H1 (cell line): ENCODE measurements around the gene TSGA10IP. TPM values are rescaled to one million over a fixed set of nuclear protein-coding genes. Genes with fewer than 3 reads are reported as not detected.

Experiments used
- CTCF ChIA-PET: fragments of 300-600 bp; sonication (Branson Sonifier 250); formaldehyde crosslinking; loops from one replicate; lab custom pipeline; 2021; ENCODE audit not compliant: partially characterized antibody; lab: Charles Lee
- POLR2A ChIA-PET: fragments of 300-600 bp; sonication (Branson Sonifier 250); formaldehyde crosslinking; loops from one replicate; lab custom pipeline; 2021; ENCODE audit warnings: inconsistent platforms; ENCODE audit not compliant: partially characterized antibody; lab: Charles Lee
- DNase-seq, 2 experiments: peaks; one replicate each; pipeline versions ENCODE4 v3.0.0 to v3.0.0-alpha.2; 2010 to 2022; ENCODE audit warnings: low spot score in 2 of 2, low read depth in 1 of 2, mixed read lengths in 1 of 2
- FAIRE-seq: peaks from 2 replicates; lab custom pipeline; 2011; peaks lifted over from hg19 to GRCh38; lab: Jason Lieb, UNC
- H2AFZ ChIP-seq: 2 replicates; pipeline ENCODE4 v1.8.1; 2012; ENCODE audit warnings: low read length, inconsistent platforms
- H2AK5ac ChIP-seq: 2 replicates; pipeline ENCODE4 v1.6.1; 2013; ENCODE audit warnings: low read depth, low read length
- H2BK120ac ChIP-seq: replicated peaks from 2 replicates; pipeline ENCODE3; 2013; ENCODE audit warnings: low read depth, low read length, inconsistent platforms
- H2BK12ac ChIP-seq: 2 replicates; pipeline ENCODE4 v1.6.1; 2013; ENCODE audit warnings: low read depth, low read length
- H2BK15ac ChIP-seq: 2 replicates; pipeline ENCODE4 v1.6.1; 2013; ENCODE audit warnings: low read length
- H2BK20ac ChIP-seq: 2 replicates; pipeline ENCODE4 v1.6.1; 2013; ENCODE audit warnings: low read length
- H2BK5ac ChIP-seq: 2 replicates; pipeline ENCODE4 v1.6.1; 2013; ENCODE audit warnings: low read depth, low read length
- H3K14ac ChIP-seq: 2 replicates; pipeline ENCODE4 v1.6.1; 2013; ENCODE audit warnings: inconsistent platforms; ENCODE audit not compliant: insufficient read length
- H3K18ac ChIP-seq: 2 replicates; pipeline ENCODE4 v1.6.1; 2013; ENCODE audit warnings: low read length; ENCODE audit errors: extremely low read depth
- H3K23ac ChIP-seq: 2 replicates; pipeline ENCODE4 v1.6.1; 2013; ENCODE audit warnings: inconsistent platforms; ENCODE audit not compliant: insufficient read length
- H3K23me2 ChIP-seq: 2 replicates; pipeline ENCODE4 v1.6.1; 2013; ENCODE audit warnings: low read depth, low read length
- H3K27ac ChIP-seq: 2 replicates; pipeline ENCODE4 v1.6.1; 2011; ENCODE audit warnings: low read depth, low read length, inconsistent platforms
- H3K27me3 ChIP-seq, 4 experiments: replicated peaks in 1 of 4; 1 replicate in 1 of 4; 2 replicates in 3 of 4; pipeline versions ENCODE4 v1.6.1 to v1.8.1; 2011 to 2013; ENCODE audit warnings: low read length in 3 of 4, mild to moderate bottlenecking in 3 of 4, inconsistent platforms in 2 of 4, mixed read lengths in 2 of 4, moderate library complexity in 1 of 4; ENCODE audit not compliant: control insufficient read depth in 3 of 4, insufficient read depth in 3 of 4; ENCODE audit errors: extremely low read depth in 1 of 4
- H3K36me3 ChIP-seq, 4 experiments: 2 replicates each; pipeline versions ENCODE4 v1.6.1 to v1.8.1; 2011 to 2013; ENCODE audit warnings: mild to moderate bottlenecking in 4 of 4, low read length in 3 of 4, moderate library complexity in 2 of 4, control low read depth in 1 of 4, inconsistent platforms in 1 of 4; ENCODE audit not compliant: insufficient read depth in 4 of 4, control insufficient read depth in 2 of 4
- H3K4ac ChIP-seq: replicated peaks from 2 replicates; pipeline ENCODE3; 2013; ENCODE audit warnings: low read length, low read depth, mixed read lengths, inconsistent platforms; ENCODE audit not compliant: insufficient read length
- H3K4me1 ChIP-seq, 4 experiments: replicated peaks in 1 of 4; 1 replicate in 1 of 4; 2 replicates in 3 of 4; pipeline versions ENCODE4 v1.6.1 to v1.8.1; 2011 to 2013; ENCODE audit warnings: low read length in 3 of 4, inconsistent platforms in 2 of 4, mixed read lengths in 1 of 4; ENCODE audit not compliant: insufficient read depth in 4 of 4, control insufficient read depth in 3 of 4
- H3K4me2 ChIP-seq, 2 experiments: 2 replicates each; pipeline versions ENCODE4 v1.6.1 to v1.8.1; 2011 to 2013; ENCODE audit warnings: low read depth in 2 of 2, low read length in 2 of 2, control low read depth in 1 of 2, inconsistent platforms in 1 of 2, mild to moderate bottlenecking in 1 of 2; ENCODE audit not compliant: insufficient read depth in 1 of 2
- H3K4me3 ChIP-seq, 4 experiments: fragments of 200-600, 300-600 bp in 1 of 4; sonication (generic), shearing (Covaris generic), sonication (Bioruptor Twin) in 1 of 4; 2 replicates each; pipeline versions ENCODE4 v1.5.1 to v1.8.1; 2011 to 2016; ENCODE audit warnings: low read length in 4 of 4, low read depth in 3 of 4, control low read depth in 2 of 4, inconsistent platforms in 2 of 4, mild to moderate bottlenecking in 2 of 4, mixed read lengths in 1 of 4, moderate library complexity in 1 of 4; ENCODE audit not compliant: insufficient read depth in 2 of 4; ENCODE audit errors: extremely low read depth in 1 of 4
- H3K56ac ChIP-seq: replicated peaks from 2 replicates; pipeline ENCODE3; 2013; ENCODE audit warnings: low read depth, mild to moderate bottlenecking, mixed read lengths, low read length, inconsistent platforms; ENCODE audit not compliant: insufficient read length
- H3K79me1 ChIP-seq: 2 replicates; pipeline ENCODE4 v1.6.1; 2013; ENCODE audit warnings: low read depth, low read length, control low read depth
- H3K79me2 ChIP-seq, 2 experiments: 2 replicates each; pipeline versions ENCODE4 v1.6.1 to v1.8.1; 2012 to 2013; ENCODE audit warnings: low read length in 2 of 2, mild to moderate bottlenecking in 2 of 2, inconsistent platforms in 1 of 2; ENCODE audit not compliant: insufficient read depth in 2 of 2, control insufficient read depth in 1 of 2
- H3K9ac ChIP-seq, 4 experiments: replicated peaks in 1 of 4; 1 replicate in 1 of 4; 2 replicates in 3 of 4; pipeline versions ENCODE4 v1.6.1 to v1.8.1; 2011 to 2013; ENCODE audit warnings: low read depth in 3 of 4, low read length in 3 of 4, control low read depth in 2 of 4, mild to moderate bottlenecking in 2 of 4, moderate library complexity in 2 of 4, inconsistent platforms in 1 of 4; ENCODE audit errors: extremely low read depth in 1 of 4
- H3K9me3 ChIP-seq, 2 experiments: 2 replicates each; pipeline versions ENCODE4 v1.6.1 to v1.8.1; 2012 to 2013; ENCODE audit warnings: mild to moderate bottlenecking in 2 of 2, moderate library complexity in 2 of 2, control low read depth in 1 of 2, inconsistent platforms in 1 of 2, low read depth in 1 of 2, low read length in 1 of 2, mixed read lengths in 1 of 2; ENCODE audit not compliant: insufficient read depth in 2 of 2
- H4K20me1 ChIP-seq, 2 experiments: replicated peaks in 1 of 2; 2 replicates each; pipeline versions ENCODE3 to v1.8.1; 2011 to 2013; ENCODE audit warnings: inconsistent platforms in 2 of 2, low read length in 2 of 2, mild to moderate bottlenecking in 1 of 2; ENCODE audit not compliant: insufficient read depth in 2 of 2, control insufficient read depth in 1 of 2
- H4K5ac ChIP-seq: 2 replicates; pipeline ENCODE4 v1.6.1; 2013; ENCODE audit warnings: low read length, low read depth, mixed read lengths, inconsistent platforms; ENCODE audit not compliant: insufficient read length
- H4K8ac ChIP-seq: 2 replicates; pipeline ENCODE4 v1.8.0; 2013; ENCODE audit warnings: mild to moderate bottlenecking, moderate library complexity, low read length, inconsistent platforms; ENCODE audit not compliant: insufficient read depth; ENCODE audit errors: extremely low read depth
- H4K91ac ChIP-seq: replicated peaks from 2 replicates; pipeline ENCODE3; 2013; ENCODE audit warnings: low read length, mixed read lengths, inconsistent platforms; ENCODE audit not compliant: insufficient read length
- BCL11A ChIP-seq, 2 experiments: IDR thresholded peaks; one replicate each; pipeline ENCODE4 v1.6.1; 2011; ENCODE audit warnings: low read depth in 2 of 2, low read length in 2 of 2, mild to moderate bottlenecking in 2 of 2
- CHD1 ChIP-seq: IDR thresholded peaks from 2 replicates; pipeline ENCODE4 v1.6.1; 2012; ENCODE audit warnings: low read depth, low read length, improper control_type of control experiment
- CHD2 ChIP-seq: IDR thresholded peaks from 2 replicates; pipeline ENCODE4 v1.6.1; 2012; ENCODE audit warnings: low read length, improper control_type of control experiment
- CTBP2 ChIP-seq: IDR thresholded peaks from 2 replicates; pipeline ENCODE4 v1.7.0; 2011; ENCODE audit warnings: borderline replicate concordance, mild to moderate bottlenecking, moderate library complexity, mixed read lengths, low read length; ENCODE audit not compliant: insufficient read depth, insufficient read length
- CTCF ChIP-seq, 3 experiments: IDR thresholded peaks; 1 replicate in 2 of 3; 2 replicates in 1 of 3; pipeline versions ENCODE4 v1.5.1 to v1.6.1; 2011; ENCODE audit warnings: low read length in 3 of 3, mild to moderate bottlenecking in 3 of 3, inconsistent platforms in 2 of 3, low read depth in 1 of 3, moderate library complexity in 1 of 3; ENCODE audit not compliant: insufficient read depth in 1 of 3; ENCODE audit errors: control extremely low read depth in 1 of 3
- GABPA ChIP-seq: IDR thresholded peaks from 2 replicates; pipeline ENCODE4 v1.6.1; 2011; ENCODE audit warnings: mild to moderate bottlenecking, low read length, moderate library complexity, borderline replicate concordance; ENCODE audit not compliant: insufficient read depth
- POLR2A ChIP-seq, 2 experiments: IDR thresholded peaks; 1 replicate in 1 of 2; 2 replicates in 1 of 2; pipeline ENCODE4 v1.6.1; 2011; ENCODE audit warnings: low read depth in 2 of 2, low read length in 2 of 2, mild to moderate bottlenecking in 2 of 2; ENCODE audit errors: control extremely low read depth in 1 of 2
- RBBP5 ChIP-seq: IDR thresholded peaks from 2 replicates; pipeline ENCODE4 v1.7.1; 2012; ENCODE audit warnings: low read depth, mild to moderate bottlenecking, inconsistent platforms, low read length, moderate library complexity, borderline replicate concordance
- RXRA ChIP-seq: IDR thresholded peaks from 2 replicates; pipeline ENCODE4 v1.6.1; 2011; ENCODE audit warnings: low read depth, mild to moderate bottlenecking, low read length, moderate library complexity; ENCODE audit not compliant: insufficient read depth
- SP2 ChIP-seq: IDR thresholded peaks from 2 replicates; pipeline ENCODE4 v1.6.1; 2012; ENCODE audit warnings: mild to moderate bottlenecking, low read length, inconsistent platforms
- ZNF274 ChIP-seq: IDR thresholded peaks from 2 replicates; pipeline ENCODE4 v1.7.0; 2012; ENCODE audit warnings: low read length, borderline replicate concordance; ENCODE audit errors: extremely low read depth
- WGBS, 2 experiments: shearing (Covaris generic) in 1 of 2; methylation state at CpG; one replicate each; pipeline versions ENCODE4 v1.1.6 to v1.1.7; 2013 to 2015; ENCODE audit warnings: low lambda C conversion rate in 2 of 2, mixed read lengths in 2 of 2, inconsistent platforms in 1 of 2, low coverage in 1 of 2, missing lambda C conversion rate in 1 of 2; ENCODE audit not compliant: insufficient replicate concordance in 2 of 2, insufficient coverage in 1 of 2, insufficient read length in 1 of 2; ENCODE audit errors: extremely low coverage in 1 of 2, missing lambda C conversion rate in 1 of 2; 5-methylcytosine and 5-hydroxymethylcytosine counted together
- polyA plus RNA-seq, 7 experiments: library from polyadenylated mRNA; depleted of rRNA in 3 of 7; stranded (reverse) in 5 of 7; unstranded in 2 of 7; fragments of >200 nt in 5 of 7; fragments of 200-250 nt in 2 of 7; gene quantifications; 1 replicate in 5 of 7; 2 replicates in 1 of 7; 4 replicates in 1 of 7; pipeline versions ENCODE4 v1.2.1 to v1.2.3, GENCODE V29; 2011 to 2013; ENCODE audit warnings: missing spikeins in 2 of 7, mixed read lengths in 2 of 7
- total RNA-seq: library from RNA; stranded (reverse); fragmentation: NEBNext Ultra II Directional; extraction: Animal tissue kit (Norgen Biotek cat#: 25700); gene quantifications from 2 replicates; pipeline ENCODE4 v1.2.1, GENCODE V29; 2021

TSGA10IP gene
- total and polyA plus RNA-seq, 2 of the 8 experiments (the other 6 are each of a cell fraction or from before 2014, with no cell fraction given), result 1.9 to 6.0 TPM

- Histone ChIP-seq H3K14ac (no peak overlapping the region), H3K4me1 (peaks cover 0 to 18% (median 6%) of the 10 kb centered on the region in 4 experiments; a peak in 6 of 7 replicates), H3K4me2 (no peak overlapping the region), H3K4me3 (no peak overlapping the region), H2AK5ac (0 out of 2 replicates have a peak overlapping the region, but pooled peaks have one; percentile 65), H3K18ac (no peak overlapping the region), H2BK12ac (no peak overlapping the region), H2BK5ac (no peak overlapping the region), H3K79me1 (no peaks in the 10 kb centered on the region; the same call in 1 of the 2 replicates), H2BK15ac (no peak overlapping the region), H3K23ac (no peak overlapping the region), H4K20me1 (peaks cover 0 to 4% of the 10 kb centered on the region in 2 experiments), H3K36me3 (no peaks in the 10 kb centered on the region), H2BK20ac (no peak overlapping the region), H4K8ac (no peak overlapping the region), H3K23me2 (peaks cover 18% of the 10 kb centered on the region; the same call in 1 of the 2 replicates), H3K27me3 (peaks cover 11 to 22% (median 18%) of the 10 kb centered on the region in 4 experiments), H3K9ac (no peak overlapping the region), H3K4ac (no peak overlapping the region), H2AFZ (no peak overlapping the region), H2BK120ac (no peak overlapping the region), H3K79me2 (no peaks in the 10 kb centered on the region), H3K9me3 (no peaks in the 10 kb centered on the region), H4K5ac (no peak overlapping the region), H3K27ac (no peak overlapping the region), H4K91ac (no peak overlapping the region), H3K56ac (no peak overlapping the region)
- FAIRE-seq (no peak), DNase-seq (no peak)
- WGBS, 2 experiments, result 89% methylated on average over 5 of the region's 5 CpGs; no CpG with 5 or more reads in 1 of the 2 experiments
- CTCF ChIA-PET, result interaction anchor here (0.9 to 15.0 kb wide), 5 partner anchors 8 to 89 kb away, joined by 3 to 281 read pairs (median 150); partner anchors contain the start of genes CCDC85B and FIBP
- POLR2A ChIA-PET, result interaction anchor here (1.3 to 1.9 kb wide), 3 partner anchors 22 to 85 kb away, joined by 3 to 5 read pairs (median 4); no protein-coding TSS in a partner anchor
- TF ChIP-seq SP2 (no peak), CHD1 (no peak), CTBP2 (no peak), BCL11A (IDR thresholded peaks at IDR 0.05; ENCODE audit: low read depth in 2 of 2, low read length in 2 of 2) (no peak), CHD2 (no peak), RBBP5 (no peak), ZNF274 (no peak), GABPA (no peak), CTCF (IDR thresholded peaks at IDR 0.05; ENCODE audit: control extremely low read depth in 1 of 3, insufficient read depth in 1 of 3, low read depth in 1 of 3, low read length in 3 of 3) (no peak), POLR2A (IDR thresholded peaks at IDR 0.05; ENCODE audit: control extremely low read depth in 1 of 2, low read depth in 2 of 2, low read length in 2 of 2) (no peak; a peak in 1 of 3 replicates), RXRA (no peak)
These were observed 49.7 kb upstream of the TSGA10IP start for GRCh38 chr11:65895482-65895981.
